Activated B cell treated with CpG ODN at 0.5 μM for 24 hours (primary cell): ENCODE results near the gene ATP11A. TPM values are rescaled to one million over a fixed set of nuclear protein-coding genes. Genes with fewer than 3 reads are reported as not detected.

Source experiments
- ATAC-seq: fragments of 200-7000 bp; cut with Tn5 transposase; one replicate; pipeline ENCODE4 v1.10.0; 2021; ENCODE audit warnings: low read depth, mild to moderate bottlenecking, moderate library complexity
- CTCF ChIA-PET: fragments of 350-600 bp; sonication (Branson Sonifier 250); formaldehyde crosslinking; loops from one replicate; lab custom pipeline; 2021; ENCODE audit warnings: antibody characterized with exemption; lab: Charles Lee
- POLR2A ChIA-PET: fragments of 350-600 bp; sonication (Branson Sonifier 250); formaldehyde crosslinking; loops from one replicate; lab custom pipeline; 2021; ENCODE audit warnings: antibody characterized with exemption; lab: Charles Lee
- DNase-seq: peaks from one replicate; pipeline ENCODE4 v3.0.0; 2022
- H3K27ac Mint-ChIP-seq: one replicate; pipeline ENCODE4 v1.8.0; 2020; ENCODE audit warnings: mixed read lengths
- H3K27me3 Mint-ChIP-seq: one replicate; pipeline ENCODE4 v1.8.0; 2021; ENCODE audit warnings: mixed read lengths
- H3K36me3 Mint-ChIP-seq: one replicate; pipeline ENCODE4 v1.8.0; 2021; ENCODE audit warnings: low read depth, mixed read lengths
- H3K4me1 Mint-ChIP-seq: one replicate; pipeline ENCODE4 v1.8.0; 2021; ENCODE audit warnings: mixed read lengths
- H3K4me3 Mint-ChIP-seq: one replicate; pipeline ENCODE4 v1.8.0; 2020; ENCODE audit warnings: mild to moderate bottlenecking, mixed read lengths
- H3K9me3 Mint-ChIP-seq: one replicate; pipeline ENCODE4 v1.8.0; 2020; ENCODE audit warnings: mixed read lengths
- intact Hi-C: fragments of 100-400 bp; cut with micrococcal nuclease; formaldehyde crosslinking; loops from one replicate; pipeline ENCODE4 v1.15.1; 2024
- total RNA-seq: library from RNA; stranded (reverse); gene quantifications from 2 replicates; pipeline ENCODE4 v1.2.3, GENCODE V29; 2022
- TF ChIP-seq, protein P1 (sequence below): fragments of 200-600 bp; IDR thresholded peaks from one replicate; pipeline ENCODE4 v1.8.0; 2022; ENCODE audit warnings: antibody characterized with exemption, mild to moderate bottlenecking

Gene ATP11A
- total RNA-seq, 1 donor from 2014 or later = 49.6 TPM

DNA sequence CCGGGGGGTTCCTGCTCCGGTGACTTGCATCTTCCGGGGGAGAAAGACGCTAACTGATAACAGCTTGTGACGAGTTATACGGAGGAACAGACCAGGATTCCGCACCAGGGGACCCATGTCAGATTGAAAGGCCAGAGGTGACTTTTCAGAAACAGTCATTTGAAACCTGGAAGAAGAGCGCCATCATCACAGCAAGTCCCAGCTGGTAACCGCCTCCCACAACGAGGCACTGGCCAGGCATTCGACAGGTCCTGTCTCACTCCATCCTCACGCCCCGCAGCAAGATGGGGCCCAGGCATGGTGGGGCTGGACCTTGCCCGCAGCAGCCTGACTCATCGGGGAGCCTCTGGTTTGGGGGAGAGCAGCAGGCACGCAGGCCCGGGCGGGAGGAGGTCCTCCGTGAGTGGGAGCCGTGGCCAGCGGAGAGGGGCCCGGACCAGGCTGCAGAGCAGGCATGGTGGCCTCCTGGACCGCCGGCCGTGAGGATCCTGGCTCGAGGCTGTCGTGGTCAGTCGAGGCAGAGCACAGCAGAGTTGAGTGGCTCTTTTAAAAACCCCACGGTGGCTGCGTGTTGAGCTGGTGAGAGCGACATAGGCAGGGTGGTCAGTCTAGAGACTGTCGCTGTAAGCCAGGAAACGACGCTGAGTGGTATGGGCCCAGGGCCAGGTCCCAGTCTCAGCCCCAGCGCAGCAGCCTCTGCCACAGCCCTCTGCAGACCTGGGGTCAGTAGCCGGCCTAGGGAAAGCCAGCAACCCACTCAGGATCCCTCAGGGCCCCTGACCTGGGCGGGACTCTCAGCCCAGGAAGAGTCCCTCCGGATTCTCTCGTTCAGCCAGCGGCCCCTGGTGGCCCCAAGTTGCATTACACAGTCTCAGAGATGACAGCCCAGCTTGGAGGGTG, 184.3 kb downstream of the ATP11A start:
- Mint-ChIP-seq H3K27me3 (no peaks in the 10 kb centered on the region), H3K9me3 (no peaks in the 10 kb centered on the region), H3K4me3 (peak overlapping the region; percentile 79), H3K27ac (peak overlapping the region; percentile 95), H3K4me1 (peaks cover 36% of the 10 kb centered on the region), H3K36me3 (peaks cover 17% of the 10 kb centered on the region)
- POLR2A ChIA-PET = interaction anchor here (0.7 to 2.1 kb wide), 7 partner anchors 14 to 1670 kb away, joined by 3 to 8 read pairs (median 3); partner anchors contain the start of gene PCID2
- intact Hi-C loops = loop anchor here (1.0 to 5.0 kb wide), 7 partner anchors 20 to 1402 kb away; partner anchors contain the start of gene ATP11A
- peak; percentile 83 for DNase-seq
- TF ChIP-seq, protein P1, sequence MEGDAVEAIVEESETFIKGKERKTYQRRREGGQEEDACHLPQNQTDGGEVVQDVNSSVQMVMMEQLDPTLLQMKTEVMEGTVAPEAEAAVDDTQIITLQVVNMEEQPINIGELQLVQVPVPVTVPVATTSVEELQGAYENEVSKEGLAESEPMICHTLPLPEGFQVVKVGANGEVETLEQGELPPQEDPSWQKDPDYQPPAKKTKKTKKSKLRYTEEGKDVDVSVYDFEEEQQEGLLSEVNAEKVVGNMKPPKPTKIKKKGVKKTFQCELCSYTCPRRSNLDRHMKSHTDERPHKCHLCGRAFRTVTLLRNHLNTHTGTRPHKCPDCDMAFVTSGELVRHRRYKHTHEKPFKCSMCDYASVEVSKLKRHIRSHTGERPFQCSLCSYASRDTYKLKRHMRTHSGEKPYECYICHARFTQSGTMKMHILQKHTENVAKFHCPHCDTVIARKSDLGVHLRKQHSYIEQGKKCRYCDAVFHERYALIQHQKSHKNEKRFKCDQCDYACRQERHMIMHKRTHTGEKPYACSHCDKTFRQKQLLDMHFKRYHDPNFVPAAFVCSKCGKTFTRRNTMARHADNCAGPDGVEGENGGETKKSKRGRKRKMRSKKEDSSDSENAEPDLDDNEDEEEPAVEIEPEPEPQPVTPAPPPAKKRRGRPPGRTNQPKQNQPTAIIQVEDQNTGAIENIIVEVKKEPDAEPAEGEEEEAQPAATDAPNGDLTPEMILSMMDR = peak; percentile 55
- CTCF ChIA-PET = interaction anchor here (0.6 to 2.6 kb wide), 21 partner anchors 11 to 377 kb away, joined by 3 to 52 read pairs (median 4); no protein-coding TSS in a partner anchor
- ATAC-seq = peak; percentile 86

- H3K4me3 Mint-ChIP-seq = peak overlapping the region; percentile 79
- ChIA-PET POLR2A (interaction anchor here (1.0 to 2.1 kb wide), 3 partner anchors 186 to 334 kb away, joined by 3 to 8 read pairs (median 4); partner anchors contain the start of gene PCID2), CTCF (interaction anchor here (0.7 to 2.6 kb wide), 19 partner anchors 14 to 377 kb away, joined by 3 to 52 read pairs (median 4); no protein-coding TSS in a partner anchor)
- H3K36me3 Mint-ChIP-seq = peaks cover 22% of the 10 kb centered on the region
- no peaks in the 10 kb centered on the region for H3K9me3 Mint-ChIP-seq
- H3K27me3 Mint-ChIP-seq = no peaks in the 10 kb centered on the region
- ATAC-seq = no peak
- intact Hi-C loops = loop anchor here (1.0 to 5.0 kb wide), 4 partner anchors 73 to 1403 kb away; no protein-coding TSS in a partner anchor
- TF ChIP-seq, protein P1 = no peak
- H3K4me1 Mint-ChIP-seq = peaks cover 34% of the 10 kb centered on the region
- DNase-seq = no peak
- peak overlapping the region; percentile 18 for H3K27ac Mint-ChIP-seq
Measured at GRCh38 chr13:112874751-112875300, 185.0 kb downstream of the ATP11A start.

DNA sequence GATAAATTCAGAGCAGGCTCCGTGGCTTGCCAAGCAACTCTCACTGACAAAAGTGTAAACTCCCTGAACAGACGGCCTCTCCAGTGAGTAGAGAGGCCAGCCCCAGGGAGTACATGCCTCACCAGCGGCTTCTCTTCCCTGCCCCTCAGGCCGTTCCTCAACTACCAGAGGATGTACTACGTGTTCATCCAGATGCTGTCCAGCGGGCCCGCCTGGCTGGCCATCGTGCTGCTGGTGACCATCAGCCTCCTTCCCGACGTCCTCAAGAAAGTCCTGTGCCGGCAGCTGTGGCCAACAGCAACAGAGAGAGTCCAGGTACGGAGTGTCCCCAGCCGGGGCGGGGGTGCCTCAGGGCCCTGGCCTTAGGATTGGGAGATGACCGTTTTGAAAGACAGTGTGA, 185.8 kb downstream of the ATP11A start:
- ATAC-seq (no peak), DNase-seq (no peak)
- Mint-ChIP-seq H3K9me3 (no peaks in the 10 kb centered on the region), H3K4me1 (peaks cover 33% of the 10 kb centered on the region), H3K27me3 (no peaks in the 10 kb centered on the region), H3K4me3 (no peak overlapping the region), H3K27ac (no peak overlapping the region), H3K36me3 (peaks cover 29% of the 10 kb centered on the region)
- POLR2A ChIA-PET = no interaction called here
- intact Hi-C loops = no loop called here
- TF ChIP-seq, protein P1 = no peak
- CTCF ChIA-PET = interaction anchor here (2.6 kb wide), 1 partner anchor 236 kb away, joined by 52 read pairs; no protein-coding TSS in a partner anchor

GRCh38 chr13:112876305-112877000, 186.6 kb downstream of the ATP11A start:
- TF ChIP-seq, protein P1 = no peak
- no peak overlapping the region for H3K4me3 Mint-ChIP-seq
- DNase-seq (no peak), ATAC-seq (no peak)
- intact Hi-C loops = no loop called here
- H3K4me1 Mint-ChIP-seq = peaks cover 28% of the 10 kb centered on the region
- no peaks in the 10 kb centered on the region for H3K9me3 Mint-ChIP-seq
- H3K27ac Mint-ChIP-seq = no peak overlapping the region
- peaks cover 33% of the 10 kb centered on the region for H3K36me3 Mint-ChIP-seq
- H3K27me3 Mint-ChIP-seq = no peaks in the 10 kb centered on the region
- ChIA-PET POLR2A (no interaction called here), CTCF (no interaction called here)
